Small intestine (tissue), 7 donors: ENCODE data around the gene PRAMEF1. TPM values are rescaled to one million over a fixed set of nuclear protein-coding genes. Genes with fewer than 3 reads are reported as not detected.
"Not testable (repeated sequence)": the region's sequence is repeated elsewhere in the genome, so short reads cannot be mapped to it uniquely, and the experiment has no call there.

Source experiments
- DNase-seq, 2 donors: peaks; one replicate each; pipeline versions ENCODE4 v3.0.0 to v3.0.0-alpha.2; 2013
- FAIRE-seq: peaks from 2 replicates; lab custom pipeline; 2012; peaks lifted over from hg19 to GRCh38; lab: Jason Lieb, UNC
- H3K27ac ChIP-seq, 3 donors: one replicate each; pipeline ENCODE4 v1.5.1; 2013; ENCODE audit warnings: low read length in 2 of 3, mild to moderate bottlenecking in 2 of 3, control low read depth in 1 of 3, inconsistent platforms in 1 of 3, low read depth in 1 of 3, moderate library complexity in 1 of 3
- H3K27me3 ChIP-seq, 3 donors: one replicate each; pipeline ENCODE4 v1.6.1; 2013; ENCODE audit warnings: low read length in 3 of 3, inconsistent platforms in 1 of 3; ENCODE audit not compliant: control insufficient read depth in 3 of 3, insufficient read depth in 3 of 3
- H3K36me3 ChIP-seq, 3 donors: one replicate each; pipeline ENCODE4 v1.6.1; 2013; ENCODE audit warnings: low read length in 3 of 3, inconsistent platforms in 1 of 3, low read depth in 1 of 3, mild to moderate bottlenecking in 1 of 3, moderate library complexity in 1 of 3; ENCODE audit not compliant: control insufficient read depth in 3 of 3, insufficient read depth in 2 of 3
- H3K4me1 ChIP-seq, 3 donors: one replicate each; pipeline ENCODE4 v1.6.1; 2013; ENCODE audit warnings: low read length in 2 of 3, inconsistent platforms in 1 of 3, low read depth in 1 of 3, mild to moderate bottlenecking in 1 of 3, moderate library complexity in 1 of 3; ENCODE audit not compliant: control insufficient read depth in 3 of 3, insufficient read depth in 2 of 3
- H3K4me3 ChIP-seq, 3 donors: one replicate each; pipeline ENCODE4 v1.5.1; 2013; ENCODE audit warnings: low read length in 3 of 3, control low read depth in 1 of 3, inconsistent platforms in 1 of 3, low read depth in 1 of 3, mild to moderate bottlenecking in 1 of 3, moderate library complexity in 1 of 3
- H3K9me3 ChIP-seq, 2 donors: one replicate each; pipeline ENCODE4 v1.6.1; 2013; ENCODE audit warnings: low read depth in 1 of 2, low read length in 1 of 2; ENCODE audit not compliant: control insufficient read depth in 2 of 2, insufficient read depth in 1 of 2
- WGBS, 3 donors: extraction: QIAGEN DNeasy Blood & Tissue Kit; methylation state at CpG; one replicate each; pipeline ENCODE4 v1.1.7; 2013; 5-methylcytosine and 5-hydroxymethylcytosine counted together
- polyA plus RNA-seq, 4 donors: library from polyadenylated mRNA; stranded (reverse) in 3 of 4; unstranded in 1 of 4; fragments of 200-250 nt in 3 of 4; fragments of 120-200 nt in 1 of 4; gene quantifications; one replicate each; pipeline versions ENCODE4 v1.2.1 to v1.2.3, GENCODE V29; 2013
- donor health status: healthy with polysubstance abuse.
- donor health status: control.
- donor health status: control.
- donor health status: Bipolar disorder and iron deficiency.
- donor health status: healthy.

Gene PRAMEF1
- polyA plus RNA-seq, 4 donors: not detected

GRCh38 chr1:12781488-12781887, 9.7 kb upstream of the PRAMEF1 start:
- H3K4me3 ChIP-seq, H3K4me1 ChIP-seq, H3K36me3 ChIP-seq, FAIRE-seq, DNase-seq, H3K27me3 ChIP-seq, H3K9me3 ChIP-seq, H3K27ac ChIP-seq: not testable (repeated sequence)
- WGBS, 3 donors: 72 to 78% (median 76%) methylated on average over 4 to 5 of the region's 5 CpGs

- H3K27me3 ChIP-seq, H3K27ac ChIP-seq, FAIRE-seq, DNase-seq, H3K9me3 ChIP-seq, H3K36me3 ChIP-seq, H3K4me1 ChIP-seq, H3K4me3 ChIP-seq: not testable (repeated sequence)
- 45 to 59% (median 46%) methylated on average over 6 of the region's 7 CpGs for WGBS, 3 donors
Measured at GRCh38 chr1:12783783-12784182, 7.4 kb upstream of the PRAMEF1 start.

GRCh38 chr1:12784729-12785128, 6.5 kb upstream of the PRAMEF1 start:
- not testable (repeated sequence) for H3K36me3 ChIP-seq, DNase-seq, H3K4me1 ChIP-seq, FAIRE-seq, H3K27me3 ChIP-seq, H3K4me3 ChIP-seq, H3K9me3 ChIP-seq, H3K27ac ChIP-seq
- 89 to 94% (median 91%) methylated on average over 7 of the region's 8 CpGs for WGBS, 3 donors

DNA sequence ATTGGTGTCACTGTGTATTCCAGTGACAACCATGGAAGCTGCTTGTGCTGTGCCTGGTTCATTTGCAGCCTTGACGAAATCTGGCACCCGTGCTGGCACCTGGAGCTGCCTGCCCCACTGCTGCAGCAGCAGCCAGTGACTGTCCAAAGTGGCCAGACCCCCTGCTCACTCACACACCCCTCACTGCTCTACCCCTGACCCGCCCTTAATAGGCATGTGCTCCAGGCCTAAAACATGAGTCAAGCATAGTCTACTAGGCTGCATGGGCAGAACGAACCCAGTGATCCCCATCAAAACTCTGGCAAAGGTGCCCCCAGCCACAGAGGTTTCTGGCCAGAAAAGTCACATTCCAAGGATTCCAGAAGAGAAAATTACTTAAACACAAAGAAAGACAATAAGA, 7.7 kb downstream of the PRAMEF1 start:
- no peaks in the 10 kb centered on the region for H3K4me1 ChIP-seq

GRCh38 chr1:12799730-12800129, 8.5 kb downstream of the PRAMEF1 start:
- Histone ChIP-seq H3K36me3 (no peaks in the 10 kb centered on the region), H3K27ac (no peak overlapping the region), H3K4me3 (no peak overlapping the region), H3K27me3 (peaks cover 0 to 4% (median 0%) of the 10 kb centered on the region in 3 donors), H3K9me3 (no peaks in the 10 kb centered on the region), H3K4me1 (no peaks in the 10 kb centered on the region)
- DNase-seq: no peak
- FAIRE-seq: no peak
- 45 to 59% (median 53%) methylated on average over 2 of the region's 2 CpGs for WGBS, 3 donors

More for the DNA sequence above, 7.7 kb downstream of the PRAMEF1 start:
- Histone ChIP-seq H3K9me3 (no peaks in the 10 kb centered on the region), H3K27ac (no peak overlapping the region), H3K27me3 (peaks cover 0 to 4% (median 0%) of the 10 kb centered on the region in 3 donors), H3K36me3 (no peaks in the 10 kb centered on the region), H3K4me3 (no peak overlapping the region)
- 53 to 72% (median 61%) methylated on average over 4 of the region's 4 CpGs for WGBS, 3 donors
- DNase-seq (no peak), FAIRE-seq (no peak)

DNA sequence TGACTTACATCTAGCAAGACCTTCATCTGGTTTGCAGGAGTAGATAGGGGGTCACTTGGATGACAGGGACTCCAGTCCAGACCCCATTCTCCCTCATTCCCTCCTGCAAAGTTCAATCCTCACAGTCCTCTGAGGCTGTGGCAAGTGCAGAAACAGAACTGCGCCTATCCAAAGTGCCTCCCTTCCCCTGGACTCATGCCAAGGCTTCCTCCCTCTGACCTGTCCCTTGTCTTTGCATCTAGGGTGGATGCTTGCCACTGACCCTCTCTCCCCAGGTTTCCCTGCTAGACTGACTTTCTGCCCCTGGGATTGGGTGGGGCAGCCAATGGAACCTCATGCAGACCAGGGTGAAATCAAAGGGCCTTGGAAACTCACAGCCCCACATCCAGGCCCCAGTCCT, 18.7 kb downstream of the PRAMEF1 start:
- Histone ChIP-seq H3K9me3 (no peaks in the 10 kb centered on the region), H3K27ac (no peak overlapping the region), H3K4me1 (no peaks in the 10 kb centered on the region), H3K36me3 (no peaks in the 10 kb centered on the region), H3K27me3 (peaks cover 0 to 6% (median 0%) of the 10 kb centered on the region in 3 donors), H3K4me3 (no peak overlapping the region)
- FAIRE-seq (no peak), DNase-seq (no peak)
- 76 to 83% (median 76%) methylated on average over 1 of the region's 1 CpG for WGBS, 3 donors

- FAIRE-seq: no peak
- DNase-seq: no peak
- Histone ChIP-seq H3K27me3 (peaks cover 0 to 6% (median 0%) of the 10 kb centered on the region in 3 donors), H3K4me1 (no peaks in the 10 kb centered on the region), H3K9me3 (no peaks in the 10 kb centered on the region), H3K27ac (no peak overlapping the region), H3K36me3 (no peaks in the 10 kb centered on the region), H3K4me3 (no peak overlapping the region)
- WGBS, 3 donors: 55 to 67% (median 64%) methylated on average over 5 of the region's 5 CpGs
Measured at GRCh38 chr1:12810691-12811408, 19.7 kb downstream of the PRAMEF1 start.

DNA sequence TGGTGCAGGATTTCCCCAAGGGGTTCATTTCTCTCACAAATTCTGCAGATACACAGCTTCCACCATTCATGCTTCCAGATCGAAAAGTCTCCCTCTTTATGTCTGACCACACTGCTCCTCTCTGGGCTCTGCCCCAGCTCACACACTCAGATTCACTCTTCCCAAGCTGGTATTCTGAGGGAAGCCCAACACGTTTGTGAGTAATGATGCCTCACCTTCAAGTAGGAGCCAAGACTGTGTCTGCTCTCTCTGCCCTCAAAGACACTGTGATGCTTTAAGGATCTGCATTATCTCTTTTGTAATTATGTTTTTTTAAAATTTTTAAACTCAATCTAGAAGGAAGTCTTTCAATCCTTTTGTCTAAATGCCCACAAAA, 20.2 kb downstream of the PRAMEF1 start:
- Histone ChIP-seq H3K27me3 (peaks cover 0 to 6% (median 0%) of the 10 kb centered on the region in 3 donors), H3K36me3 (no peaks in the 10 kb centered on the region), H3K4me1 (no peaks in the 10 kb centered on the region), H3K27ac (no peak overlapping the region), H3K4me3 (no peak overlapping the region), H3K9me3 (no peaks in the 10 kb centered on the region)
- DNase-seq: no peak
- no peak for FAIRE-seq
- 41 to 59% (median 45%) methylated on average over 2 of the region's 2 CpGs for WGBS, 3 donors

DNA sequence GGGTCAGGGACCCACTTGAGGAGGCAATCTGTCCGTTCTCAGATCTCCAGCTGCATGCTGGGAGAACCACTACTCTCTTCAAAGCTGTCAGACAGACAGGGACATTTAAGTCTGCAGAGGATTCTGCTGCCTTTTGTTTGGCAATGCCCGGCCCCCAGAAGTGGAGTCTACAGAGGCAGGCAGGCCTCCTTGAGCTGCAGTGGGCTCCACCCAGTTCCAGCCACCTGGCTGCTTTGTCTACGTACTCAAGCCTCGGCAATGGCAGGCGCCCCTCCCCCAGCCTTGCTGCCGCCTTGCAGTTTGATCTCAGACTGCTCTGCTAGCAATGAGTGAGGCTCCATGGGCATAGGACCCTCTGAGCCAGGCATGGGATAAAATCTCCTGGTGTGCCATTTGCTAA, 27.9 kb downstream of the PRAMEF1 start:
- not testable (repeated sequence) for H3K27ac ChIP-seq, FAIRE-seq, H3K4me1 ChIP-seq, DNase-seq, H3K9me3 ChIP-seq, H3K4me3 ChIP-seq, H3K27me3 ChIP-seq, H3K36me3 ChIP-seq
- 65 to 75% (median 74%) methylated on average over 6 of the region's 6 CpGs for WGBS, 3 donors
